EL (cell line): ENCODE results near the gene ZEB2.

Experiments used
- DNase-seq: peaks from one replicate; pipeline ENCODE4 v3.0.0-alpha.2; 2016

The ZEB2 gene

DNA sequence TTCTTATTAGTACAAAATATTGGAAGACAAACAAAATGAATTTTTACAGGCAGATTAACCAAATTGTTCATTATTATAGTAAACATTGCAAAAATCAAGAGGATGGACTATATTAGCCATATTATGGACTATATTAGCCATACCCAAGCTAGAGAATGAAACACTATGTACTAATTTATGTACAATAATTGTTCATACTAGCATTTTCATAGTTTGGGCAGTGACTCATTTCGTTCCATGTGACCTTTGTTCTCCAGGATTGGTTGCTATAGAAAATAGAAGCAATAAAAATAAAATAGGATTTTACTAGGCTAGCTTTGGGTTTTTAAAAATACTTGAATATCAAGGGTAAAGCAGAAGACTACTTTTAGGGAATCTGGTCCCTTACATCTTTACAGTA lies 176.8 kb downstream of the ZEB2 start:
- DNase-seq = no peak

DNA sequence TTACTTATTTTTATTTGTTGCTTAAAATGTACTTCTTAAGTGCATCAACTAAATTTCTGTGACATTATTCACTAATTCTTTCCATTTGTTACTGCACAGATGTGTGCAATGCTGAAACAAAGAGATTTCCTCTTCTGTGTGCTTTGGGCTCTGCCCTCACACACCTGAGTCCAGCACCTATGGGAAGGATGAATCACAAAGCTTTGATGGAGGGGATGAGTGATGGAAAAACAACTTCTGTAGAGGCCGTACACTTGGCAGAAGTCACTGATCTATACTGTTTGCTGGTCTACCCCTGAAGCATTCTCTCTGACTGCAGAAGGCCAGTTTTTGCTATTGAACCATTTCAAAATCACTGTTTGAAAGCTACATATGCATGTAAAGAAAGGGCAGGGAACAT lies 178.4 kb downstream of the ZEB2 start:
- no peak for DNase-seq

DNA sequence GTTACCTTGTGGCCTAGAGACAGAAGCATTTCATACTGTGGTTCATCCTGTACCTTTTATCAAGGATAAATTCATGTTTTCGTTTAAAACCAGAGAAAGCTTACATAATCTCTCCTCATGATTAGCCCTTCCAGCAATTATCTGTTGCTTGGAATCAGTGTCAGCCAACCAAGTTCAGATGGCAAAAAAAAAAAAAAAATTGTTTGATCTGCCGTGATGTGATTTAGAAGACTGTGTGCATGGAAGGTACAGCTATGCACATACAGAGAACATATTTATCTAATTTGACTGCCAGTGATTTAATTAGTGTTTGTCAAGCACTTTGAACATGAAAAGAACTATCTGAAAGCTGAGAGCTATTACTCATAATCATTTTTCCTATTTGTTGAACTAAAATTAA lies 180.9 kb downstream of the ZEB2 start:
- DNase-seq = no peak

- no peak for DNase-seq
These were observed 185.4 kb downstream of the ZEB2 start for GRCh38 chr2:144334551-144334950.
